Measurements from ENCODE around the gene ZNF2.

DNA sequence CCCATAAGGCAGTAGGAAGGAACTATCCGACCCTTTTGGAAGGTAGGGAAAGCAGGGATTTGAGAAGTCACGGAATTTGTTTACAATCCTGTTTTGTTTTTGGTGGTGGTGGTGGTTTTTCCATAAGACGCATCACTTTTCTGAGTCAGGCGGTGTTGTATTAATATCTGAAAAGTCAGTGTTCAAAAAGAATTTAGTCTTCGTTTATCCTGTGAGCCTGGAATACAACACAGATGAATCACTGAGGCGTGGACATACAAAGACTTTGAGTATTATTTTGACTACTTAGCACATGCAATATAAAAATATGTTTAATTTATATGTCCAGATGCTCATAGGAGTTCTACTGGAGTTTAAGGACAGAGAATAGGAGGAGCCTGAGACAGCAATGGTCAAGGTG is 42.5 kb downstream of the ZNF2 start:
- TF ChIP-seq, protein P1, sequence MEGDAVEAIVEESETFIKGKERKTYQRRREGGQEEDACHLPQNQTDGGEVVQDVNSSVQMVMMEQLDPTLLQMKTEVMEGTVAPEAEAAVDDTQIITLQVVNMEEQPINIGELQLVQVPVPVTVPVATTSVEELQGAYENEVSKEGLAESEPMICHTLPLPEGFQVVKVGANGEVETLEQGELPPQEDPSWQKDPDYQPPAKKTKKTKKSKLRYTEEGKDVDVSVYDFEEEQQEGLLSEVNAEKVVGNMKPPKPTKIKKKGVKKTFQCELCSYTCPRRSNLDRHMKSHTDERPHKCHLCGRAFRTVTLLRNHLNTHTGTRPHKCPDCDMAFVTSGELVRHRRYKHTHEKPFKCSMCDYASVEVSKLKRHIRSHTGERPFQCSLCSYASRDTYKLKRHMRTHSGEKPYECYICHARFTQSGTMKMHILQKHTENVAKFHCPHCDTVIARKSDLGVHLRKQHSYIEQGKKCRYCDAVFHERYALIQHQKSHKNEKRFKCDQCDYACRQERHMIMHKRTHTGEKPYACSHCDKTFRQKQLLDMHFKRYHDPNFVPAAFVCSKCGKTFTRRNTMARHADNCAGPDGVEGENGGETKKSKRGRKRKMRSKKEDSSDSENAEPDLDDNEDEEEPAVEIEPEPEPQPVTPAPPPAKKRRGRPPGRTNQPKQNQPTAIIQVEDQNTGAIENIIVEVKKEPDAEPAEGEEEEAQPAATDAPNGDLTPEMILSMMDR (IDR thresholded peaks at IDR 0.05), result no peak
- TF ChIP-seq POLR2A (IDR thresholded peaks at IDR 0.05), result no peak
